ENCODE results near the gene C11orf21. TPM values are rescaled to one million over a fixed set of nuclear protein-coding genes. Genes with fewer than 3 reads are reported as not detected.
A peak's percentile ranks its signal among the peaks of the same experiment; 100 is the strongest.

The C11orf21 gene
- total and polyA plus RNA-seq, 12 donors: 0.04 to 2.1 (median 0.37) TPM

DNA sequence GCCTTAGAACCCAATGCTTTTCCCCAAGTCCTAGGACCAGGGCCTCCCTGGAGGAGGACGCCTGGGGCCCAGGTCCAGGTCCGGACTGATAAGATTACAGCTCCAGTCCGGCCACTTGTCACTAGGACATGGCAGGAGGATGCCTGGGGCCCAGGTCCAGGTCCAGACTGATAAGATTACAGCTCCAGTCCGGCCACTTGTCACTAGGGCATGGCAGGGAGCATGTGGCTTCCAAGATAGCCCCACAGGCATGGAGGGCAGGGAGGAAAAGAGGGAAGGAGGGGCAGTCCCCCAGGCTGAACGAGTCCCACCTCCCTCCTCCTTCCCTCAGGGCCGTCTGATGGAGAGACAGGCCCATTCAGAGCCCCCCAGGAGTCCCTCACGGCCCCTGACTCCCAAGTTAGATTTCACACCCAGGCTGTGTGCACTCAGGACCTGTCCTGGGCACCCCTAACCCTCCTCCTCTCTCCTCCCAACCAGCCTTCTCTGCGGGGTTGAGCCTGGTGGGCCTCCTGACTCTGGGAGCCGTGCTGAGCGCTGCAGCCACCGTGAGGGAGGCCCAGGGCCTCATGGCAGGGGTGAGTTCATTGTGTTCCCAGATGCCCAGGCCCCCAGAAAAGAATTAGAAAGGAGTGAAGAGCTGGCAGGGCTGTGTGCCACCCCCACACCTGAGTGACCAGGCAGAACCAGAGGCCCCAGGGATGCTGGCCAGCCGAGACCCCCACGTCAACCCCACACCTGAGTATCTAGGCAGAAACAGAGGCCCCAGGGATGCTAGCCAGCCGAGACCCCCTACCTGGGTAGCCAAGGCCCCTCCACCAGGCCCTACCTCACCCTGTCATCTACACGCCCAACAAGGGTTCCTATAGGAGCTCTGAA is 2.1 kb upstream of the C11orf21 start:
- intact Hi-C loops (cut with DNase I): loop anchor here (2.0 to 10.0 kb wide), 3 partner anchors 107 to 221 kb away; no protein-coding TSS in a partner anchor

GRCh38 chr11:2302896-2303626 is 1.3 kb upstream of the C11orf21 start:
- H3K36me3 ChIP-seq (replicated peaks in 1 of 2): no peaks in the 10 kb centered on the region
- H3K4me3 ChIP-seq: no peak overlapping the region
- DNase-seq: peak in 3 of 7 donors; percentile 12 to 57 (median 16)
- intact Hi-C loops (cut with DNase I): loop anchor here (5.0 to 10.0 kb wide), 2 partner anchors 106 to 222 kb away; no protein-coding TSS in a partner anchor
- H3K4me1 ChIP-seq (replicated peaks in 1 of 2): peaks cover 0 to 27% of the 10 kb centered on the region in 2 donors
- WGBS, 4 donors: 57 to 77% (median 59%) methylated on average over 10 to 18 of the region's 18 CpGs
- H3K27ac ChIP-seq: peak overlapping the region in 2 of 5 donors; percentile 15 to 34
- no peaks in the 10 kb centered on the region for H3K9me3 ChIP-seq (replicated peaks in 1 of 3)
- peaks cover 4% of the 10 kb centered on the region for H3K27me3 ChIP-seq
- TF ChIP-seq, protein P1, sequence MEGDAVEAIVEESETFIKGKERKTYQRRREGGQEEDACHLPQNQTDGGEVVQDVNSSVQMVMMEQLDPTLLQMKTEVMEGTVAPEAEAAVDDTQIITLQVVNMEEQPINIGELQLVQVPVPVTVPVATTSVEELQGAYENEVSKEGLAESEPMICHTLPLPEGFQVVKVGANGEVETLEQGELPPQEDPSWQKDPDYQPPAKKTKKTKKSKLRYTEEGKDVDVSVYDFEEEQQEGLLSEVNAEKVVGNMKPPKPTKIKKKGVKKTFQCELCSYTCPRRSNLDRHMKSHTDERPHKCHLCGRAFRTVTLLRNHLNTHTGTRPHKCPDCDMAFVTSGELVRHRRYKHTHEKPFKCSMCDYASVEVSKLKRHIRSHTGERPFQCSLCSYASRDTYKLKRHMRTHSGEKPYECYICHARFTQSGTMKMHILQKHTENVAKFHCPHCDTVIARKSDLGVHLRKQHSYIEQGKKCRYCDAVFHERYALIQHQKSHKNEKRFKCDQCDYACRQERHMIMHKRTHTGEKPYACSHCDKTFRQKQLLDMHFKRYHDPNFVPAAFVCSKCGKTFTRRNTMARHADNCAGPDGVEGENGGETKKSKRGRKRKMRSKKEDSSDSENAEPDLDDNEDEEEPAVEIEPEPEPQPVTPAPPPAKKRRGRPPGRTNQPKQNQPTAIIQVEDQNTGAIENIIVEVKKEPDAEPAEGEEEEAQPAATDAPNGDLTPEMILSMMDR (IDR thresholded peaks at IDR 0.05): no peak
- TF ChIP-seq POLR2A (IDR thresholded peaks at IDR 0.05): no peak

More for the DNA sequence above, 2.1 kb upstream of the C11orf21 start:
- Histone ChIP-seq H3K9me3 (replicated peaks in 1 of 3) (no peaks in the 10 kb centered on the region), H3K27me3 (no peaks in the 10 kb centered on the region), H3K36me3 (replicated peaks in 1 of 2) (no peaks in the 10 kb centered on the region), H3K4me1 (replicated peaks in 1 of 2) (peaks cover 0 to 27% of the 10 kb centered on the region in 2 donors), H3K27ac (peak overlapping the region in 2 of 5 donors; percentile 15 to 83), H3K4me3 (no peak overlapping the region)
- DNase-seq: peak in 3 of 7 donors; percentile 31 to 81 (median 59)
- TF ChIP-seq, protein P1 (IDR thresholded peaks at IDR 0.05): no peak
- no peak for TF ChIP-seq POLR2A (IDR thresholded peaks at IDR 0.05)
- WGBS, 4 donors: 42 to 65% (median 56%) methylated on average over 9 to 15 of the region's 15 CpGs

- no peak overlapping the region for H3K4me3 ChIP-seq
- DNase-seq: peak in 3 of 7 donors; percentile 13 to 50 (median 21)
- no peaks in the 10 kb centered on the region for H3K36me3 ChIP-seq (replicated peaks in 1 of 2)
- peaks cover 0 to 27% of the 10 kb centered on the region in 2 donors for H3K4me1 ChIP-seq (replicated peaks in 1 of 2)
- H3K27me3 ChIP-seq: peaks cover 4% of the 10 kb centered on the region
- H3K9me3 ChIP-seq (replicated peaks in 1 of 3): no peaks in the 10 kb centered on the region
- peak overlapping the region in 1 of 5 donors; percentile 17 for H3K27ac ChIP-seq
- no peak for TF ChIP-seq POLR2A (IDR thresholded peaks at IDR 0.05)
- TF ChIP-seq, protein P1 (IDR thresholded peaks at IDR 0.05): no peak
- intact Hi-C loops (cut with DNase I): loop anchor here (5.0 to 10.0 kb wide), 2 partner anchors 105 to 222 kb away; no protein-coding TSS in a partner anchor
- WGBS, 4 donors: 66 to 81% (median 70%) methylated on average over 1 to 16 of the region's 16 CpGs
These were observed 683 bp upstream of the C11orf21 start for GRCh38 chr11:2302306-2302895.

All from adrenal gland (tissue), 12 donors.